Activated effector memory CD4-positive, alpha-beta T cell treated with Interleukin-2 at 50 U/mL for 16 hours (primary cell): ENCODE data around the gene IGSF23.

Experiments
- DNase-seq: peaks from one replicate; pipeline ENCODE4 v3.0.0-alpha.2; 2020

The IGSF23 gene

GRCh38 chr19:44643605-44644401, 30.4 kb downstream of the IGSF23 start, which contains the start of gene PVR:
Gene PVR (plus strand): TSS chr19:44643910. CDS start chr19:44644097, 187 bp downstream.
- no peak for DNase-seq

- DNase-seq = no peak
Measured at GRCh38 chr19:44644402-44645016, 31.1 kb downstream of the IGSF23 start.

DNA sequence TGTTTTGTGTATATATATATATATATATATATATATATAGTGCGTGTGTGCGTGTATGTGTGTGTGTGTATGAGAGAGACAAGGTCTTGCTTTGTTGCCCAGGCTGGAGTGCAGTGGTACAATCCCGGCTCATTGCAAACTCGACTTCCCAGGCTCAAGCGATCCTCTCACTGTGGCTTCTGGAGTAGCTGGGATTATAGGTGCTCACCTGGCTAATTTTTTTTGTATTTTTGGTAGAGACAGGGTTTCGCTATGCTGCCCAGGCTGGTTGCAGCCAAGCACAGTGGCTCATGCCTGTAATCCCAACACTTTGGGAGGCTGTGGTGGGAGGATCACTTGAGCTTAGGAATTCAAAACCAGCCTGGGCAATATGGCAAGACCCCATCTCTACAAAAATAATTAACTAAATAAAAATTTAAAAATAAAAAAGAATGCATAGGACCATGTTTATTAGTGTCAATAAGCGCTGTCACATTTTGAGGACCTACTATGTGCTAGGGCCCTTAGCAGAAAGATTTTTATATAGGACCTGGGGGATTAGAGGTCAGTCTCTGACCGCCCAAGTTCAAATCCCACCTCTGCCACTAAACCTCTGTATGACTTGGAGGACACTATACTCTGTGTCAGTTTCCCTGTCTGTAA, 32.2 kb downstream of the IGSF23 start:
- no peak for DNase-seq

GRCh38 chr19:44646049-44646416, 32.7 kb downstream of the IGSF23 start:
- no peak for DNase-seq

- DNase-seq = no peak
Measured at GRCh38 chr19:44647144-44647543, 33.8 kb downstream of the IGSF23 start.

GRCh38 chr19:44648631-44649251, 35.4 kb downstream of the IGSF23 start:
- no peak for DNase-seq

GRCh38 chr19:44649578-44650145, 36.3 kb downstream of the IGSF23 start:
- no peak for DNase-seq

- DNase-seq = no peak
Measured at GRCh38 chr19:44653343-44653742, 40.0 kb downstream of the IGSF23 start.

GRCh38 chr19:44653977-44654774, 40.8 kb downstream of the IGSF23 start:
- DNase-seq = peak; percentile 52

GRCh38 chr19:44657211-44657921, 44.0 kb downstream of the IGSF23 start:
- DNase-seq = peak; percentile 38

GRCh38 chr19:44658069-44658733, 44.8 kb downstream of the IGSF23 start:
- DNase-seq = no peak

- DNase-seq = no peak
Measured at GRCh38 chr19:44660081-44660480, 46.7 kb downstream of the IGSF23 start.

DNA sequence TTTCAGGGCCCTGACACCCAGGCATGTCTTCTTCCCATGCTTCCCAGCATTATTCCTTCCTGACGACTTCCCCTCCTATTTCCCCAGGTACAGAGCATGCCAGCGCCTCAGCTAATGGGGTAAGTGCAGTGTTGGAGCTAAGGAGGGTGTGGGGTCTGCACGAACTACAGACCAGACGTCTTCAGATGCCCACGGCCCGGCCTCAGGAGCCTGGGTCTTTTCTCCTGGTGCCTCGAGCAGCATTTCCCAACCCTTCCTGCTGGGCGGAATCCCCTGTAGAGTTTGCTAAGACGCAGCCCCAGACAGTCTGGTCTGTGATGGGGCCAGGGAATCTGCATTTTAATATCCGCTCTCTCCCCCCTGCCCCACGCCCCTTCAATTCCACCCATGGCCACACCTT, 47.8 kb downstream of the IGSF23 start:
- no peak for DNase-seq

- DNase-seq = no peak
Measured at GRCh38 chr19:44661904-44662303, 48.5 kb downstream of the IGSF23 start.

DNA sequence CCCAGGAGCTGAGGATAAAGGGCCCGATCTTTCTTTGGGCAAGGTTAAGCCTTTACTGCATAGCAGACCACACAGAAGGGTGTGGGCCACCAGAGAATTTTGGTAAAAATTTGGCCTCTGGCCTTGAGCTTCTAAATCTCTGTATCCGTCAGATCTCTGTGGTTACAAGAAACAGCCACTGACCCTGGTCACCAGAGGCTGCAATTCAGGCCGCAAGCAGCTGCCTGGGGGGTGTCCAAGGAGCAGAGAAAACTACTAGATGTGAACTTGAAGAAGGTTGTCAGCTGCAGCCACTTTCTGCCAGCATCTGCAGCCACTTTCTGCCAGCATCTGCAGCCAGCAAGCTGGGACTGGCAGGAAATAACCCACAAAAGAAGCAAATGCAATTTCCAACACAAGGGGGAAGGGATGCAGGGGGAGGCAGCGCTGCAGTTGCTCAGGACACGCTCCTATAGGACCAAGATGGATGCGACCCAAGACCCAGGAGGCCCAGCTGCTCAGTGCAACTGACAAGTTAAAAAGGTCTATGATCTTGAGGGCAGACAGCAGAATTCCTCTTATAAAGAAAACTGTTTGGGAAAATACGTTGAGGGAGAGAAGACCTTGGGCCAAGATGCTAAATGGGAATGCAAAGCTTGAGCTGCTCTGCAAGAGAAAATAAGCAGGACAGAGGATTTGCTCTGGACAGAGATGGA, 49.5 kb downstream of the IGSF23 start:
- no peak for DNase-seq

GRCh38 chr19:44663996-44664395, 50.6 kb downstream of the IGSF23 start:
- no peak for DNase-seq

DNA sequence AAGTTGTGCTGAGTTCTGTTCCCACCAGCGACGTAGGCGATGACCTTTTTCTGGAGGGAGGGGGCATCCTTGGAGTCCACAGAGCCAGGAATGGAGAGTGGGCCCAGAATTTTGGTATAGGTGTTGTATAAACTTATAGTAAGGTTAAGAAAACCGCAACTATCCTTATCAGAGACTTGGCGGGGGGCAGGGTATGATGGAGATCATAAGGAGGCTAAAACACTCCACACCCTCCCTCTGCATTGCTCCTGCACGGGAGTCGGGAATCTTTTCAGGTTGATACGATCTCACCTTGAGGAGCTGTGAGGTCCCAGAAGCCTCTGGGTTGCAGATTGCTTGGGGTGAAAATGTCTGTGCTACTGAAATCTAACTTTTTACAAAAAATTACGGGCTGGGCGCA, 51.6 kb downstream of the IGSF23 start:
- no peak for DNase-seq

GRCh38 chr19:44666852-44667556, 53.6 kb downstream of the IGSF23 start:
- no peak for DNase-seq

DNA sequence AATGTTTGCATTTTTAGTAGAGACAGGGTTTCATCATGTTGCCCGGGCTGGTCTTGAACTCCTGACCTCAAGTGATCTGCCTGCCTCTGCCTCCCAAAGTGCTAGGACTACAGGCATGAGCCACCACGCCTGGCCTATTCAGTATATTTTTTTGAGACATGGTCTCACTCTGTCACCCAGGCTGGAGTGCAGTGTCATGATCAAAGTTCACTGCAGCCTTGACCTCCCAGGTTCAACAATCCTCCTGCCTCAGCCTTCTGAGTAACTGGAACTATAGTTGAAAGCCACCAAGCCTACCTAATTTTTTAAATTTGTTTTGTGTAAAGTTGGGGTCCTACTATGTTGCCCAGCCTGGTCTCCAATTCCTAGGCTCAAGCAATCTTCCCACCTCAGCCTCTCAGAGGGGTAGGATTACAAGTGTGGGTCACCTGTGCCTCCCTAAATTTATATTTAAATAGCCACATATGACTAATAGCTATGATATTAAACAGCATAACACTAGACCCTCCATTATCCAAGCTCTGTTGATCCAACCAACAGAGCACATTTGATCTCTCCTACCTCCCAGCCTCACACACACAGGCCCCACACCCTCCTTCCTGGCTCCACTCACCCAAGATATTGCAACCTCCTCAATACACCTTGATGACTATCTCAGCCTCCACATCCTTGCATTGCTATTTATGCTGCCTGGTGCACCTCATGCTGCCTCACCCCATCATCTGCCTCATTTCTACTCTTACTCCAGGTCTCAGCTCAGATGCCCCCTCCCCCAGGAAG, 55.8 kb downstream of the IGSF23 start:
- no peak for DNase-seq
